ENCODE data around the gene PPFIA1. TPM values are rescaled to one million over a fixed set of nuclear protein-coding genes. Genes with fewer than 3 reads are reported as not detected.

PPFIA1 gene
- total and polyA plus RNA-seq, 2 experiments from 2014 or later: 36.0 to 39.6 TPM

GRCh38 chr11:70230151-70230839 lies 40.2 kb upstream of the PPFIA1 start:
- DNase-seq (ENCODE audit: low spot score): no peak
- no peaks in the 10 kb centered on the region for H3K9me3 ChIP-seq (ENCODE audit: low read depth)
- H3K79me2 ChIP-seq: no peaks in the 10 kb centered on the region
- H3K4me2 ChIP-seq: no peak overlapping the region
- no peaks in the 10 kb centered on the region for H3K4me1 ChIP-seq (ENCODE audit: insufficient read depth)
- H3K27me3 ChIP-seq: no peaks in the 10 kb centered on the region
- H4K20me1 ChIP-seq (ENCODE audit: insufficient read depth, poor library complexity, severe bottlenecking): no peaks in the 10 kb centered on the region
- TF ChIP-seq EZH2phosphoT487 (IDR thresholded peaks at IDR 0.05; ENCODE audit: low read depth, severe bottlenecking, unreplicated experiment) (no peak), EZH2 (IDR thresholded peaks at IDR 0.05; ENCODE audit: borderline replicate concordance) (no peak), CTCF (IDR thresholded peaks at IDR 0.05; ENCODE audit: poor library complexity) (no peak)
- no peak overlapping the region for H3K27ac ChIP-seq
- H3K9me2 ChIP-seq (replicated peaks; ENCODE audit: insufficient read depth): no peaks in the 10 kb centered on the region
- H3K36me3 ChIP-seq (replicated peaks; ENCODE audit: insufficient read depth, low read depth): no peaks in the 10 kb centered on the region
- 89% methylated on average over 8 of the region's 8 CpGs for WGBS (ENCODE audit: low lambda C conversion rate, missing lambda C conversion rate)
- H3K4me3 ChIP-seq: no peak overlapping the region
- no peak overlapping the region for H2AFZ ChIP-seq

GRCh38 chr11:70230840-70231710 lies 39.4 kb upstream of the PPFIA1 start:
- DNase-seq (ENCODE audit: low spot score): no peak
- no peaks in the 10 kb centered on the region for H4K20me1 ChIP-seq (ENCODE audit: insufficient read depth, poor library complexity, severe bottlenecking)
- no peaks in the 10 kb centered on the region for H3K27me3 ChIP-seq
- H3K4me2 ChIP-seq: no peak overlapping the region
- 90% methylated on average over 22 of the region's 22 CpGs for WGBS (ENCODE audit: low lambda C conversion rate, missing lambda C conversion rate)
- no peaks in the 10 kb centered on the region for H3K9me3 ChIP-seq (ENCODE audit: low read depth)
- H3K4me1 ChIP-seq (ENCODE audit: insufficient read depth): no peaks in the 10 kb centered on the region
- no peak overlapping the region for H3K4me3 ChIP-seq
- TF ChIP-seq CTCF (IDR thresholded peaks at IDR 0.05; ENCODE audit: poor library complexity): no peak
- no peak for TF ChIP-seq EZH2phosphoT487 (IDR thresholded peaks at IDR 0.05; ENCODE audit: low read depth, severe bottlenecking, unreplicated experiment)
- TF ChIP-seq EZH2 (IDR thresholded peaks at IDR 0.05; ENCODE audit: borderline replicate concordance): no peak
- H2AFZ ChIP-seq: no peak overlapping the region
- no peaks in the 10 kb centered on the region for H3K9me2 ChIP-seq (replicated peaks; ENCODE audit: insufficient read depth)
- no peaks in the 10 kb centered on the region for H3K79me2 ChIP-seq
- no peaks in the 10 kb centered on the region for H3K36me3 ChIP-seq (replicated peaks; ENCODE audit: insufficient read depth, low read depth)
- no peak overlapping the region for H3K27ac ChIP-seq

- H3K9me2 ChIP-seq (replicated peaks; ENCODE audit: insufficient read depth): no peaks in the 10 kb centered on the region
- no peaks in the 10 kb centered on the region for H3K9me3 ChIP-seq (ENCODE audit: low read depth)
- no peak for DNase-seq (ENCODE audit: low spot score)
- no peak overlapping the region for H2AFZ ChIP-seq
- H3K36me3 ChIP-seq (replicated peaks; ENCODE audit: insufficient read depth, low read depth): no peaks in the 10 kb centered on the region
- no peaks in the 10 kb centered on the region for H4K20me1 ChIP-seq (ENCODE audit: insufficient read depth, poor library complexity, severe bottlenecking)
- no peaks in the 10 kb centered on the region for H3K79me2 ChIP-seq
- TF ChIP-seq EZH2 (IDR thresholded peaks at IDR 0.05; ENCODE audit: borderline replicate concordance) (no peak), CTCF (IDR thresholded peaks at IDR 0.05; ENCODE audit: poor library complexity) (no peak), EZH2phosphoT487 (IDR thresholded peaks at IDR 0.05; ENCODE audit: low read depth, severe bottlenecking, unreplicated experiment) (no peak)
- H3K4me2 ChIP-seq: no peak overlapping the region
- peak overlapping the region; percentile 56 for H3K27ac ChIP-seq
- no peak overlapping the region for H3K4me3 ChIP-seq
- H3K27me3 ChIP-seq: no peaks in the 10 kb centered on the region
- H3K4me1 ChIP-seq (ENCODE audit: insufficient read depth): no peaks in the 10 kb centered on the region
These were observed 37.5 kb upstream of the PPFIA1 start for GRCh38 chr11:70233034-70233433.

Data from hepatocyte (in vitro differentiated cells).